ENCODE results near the gene ROCK2. TPM values are rescaled to one million over a fixed set of nuclear protein-coding genes. Genes with fewer than 3 reads are reported as not detected.
A peak's percentile ranks its signal among the peaks of the same experiment; 100 is the strongest.

Gene ROCK2
- total and polyA plus RNA-seq, 9 of the 15 experiments (the other 6 are each of a cell fraction or from before 2014, with no cell fraction given), result 4.9 to 30.6 (median 14.3) TPM

DNA sequence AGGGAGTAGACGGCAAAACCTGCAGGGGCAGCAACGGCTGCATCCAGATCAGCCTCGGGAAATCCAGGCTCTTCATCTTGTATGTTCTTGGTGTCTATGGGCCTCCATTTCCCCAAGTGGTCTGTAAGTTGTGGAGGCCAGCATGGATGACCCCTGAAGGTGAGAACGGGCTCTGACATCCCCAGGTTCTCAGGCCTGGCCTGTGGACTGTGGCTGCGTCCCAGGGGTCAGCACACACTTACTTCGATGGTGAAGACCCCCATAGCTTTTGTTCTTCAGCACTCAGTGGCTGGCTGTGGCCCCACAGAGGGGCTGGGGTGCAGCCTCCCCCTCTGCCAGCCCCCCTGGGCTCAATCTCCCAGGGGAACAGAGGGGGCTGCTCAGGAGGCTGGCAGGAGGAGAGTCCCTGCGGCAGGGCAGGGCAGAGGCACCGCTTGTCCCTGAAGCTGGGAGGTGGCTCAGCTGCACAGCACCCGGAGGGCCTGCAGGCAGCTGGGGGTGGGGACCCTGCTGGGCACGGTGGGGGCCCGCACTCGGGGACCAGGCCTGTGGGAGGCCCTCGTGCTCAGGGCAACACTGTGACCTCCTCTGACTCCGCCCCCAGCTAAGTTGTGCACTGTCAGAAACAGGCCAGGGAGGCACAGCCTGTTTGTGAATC lies 185.4 kb downstream of the ROCK2 start (continued):
- TF ChIP-seq ZNF639 (CRISPR knock-in tag; conservative IDR thresholded peaks at IDR 0.05 in 1 of 2, IDR thresholded peaks at IDR 0.05 in 1 of 2), result no peak
- no peak for TF ChIP-seq GTF2A2 (tag; IDR thresholded peaks at IDR 0.05)
- no peak for TF ChIP-seq ZSCAN32 (CRISPR knock-in tag; IDR thresholded peaks at IDR 0.05)

GRCh38 chr2:11157731-11158130 lies 186.7 kb downstream of the ROCK2 start:
- Histone ChIP-seq H4K20me1 (replicated peaks; ENCODE audit: control insufficient read depth, insufficient read depth, low read length) (no peaks in the 10 kb centered on the region), H3K9ac (ENCODE audit: insufficient read depth in 1 of 2, low read depth in 2 of 2, low read length in 2 of 2) (peak overlapping the region in 1 of 2 experiments; percentile 35; a peak in 2 of 4 replicates), H3K4me3 (no peak overlapping the region), H2AFZ (ENCODE audit: low read depth, low read length) (no peak overlapping the region), H3K79me2 (ENCODE audit: control insufficient read depth, insufficient read depth, low read length) (no peaks in the 10 kb centered on the region), H3K9me1 (ENCODE audit: control insufficient read depth, insufficient read depth, low read length) (peaks cover 2% of the 10 kb centered on the region), H3K36me3 (ENCODE audit: control insufficient read depth, insufficient read depth, low read length) (no peaks in the 10 kb centered on the region), H3K9me3 (replicated peaks; ENCODE audit: control insufficient read depth, insufficient read depth, low read depth, low read length) (no peaks in the 10 kb centered on the region), H3K4me2 (ENCODE audit: insufficient read depth, low read length) (no peak overlapping the region), H3K4me1 (replicated peaks in 1 of 2; ENCODE audit: control insufficient read depth in 2 of 2, insufficient read depth in 2 of 2, low read length in 2 of 2) (peaks cover 13 to 41% of the 10 kb centered on the region in 2 experiments; a peak in 4 of 5 replicates), H3K27ac (ENCODE audit: extremely low read depth, low read depth, low read length) (no peak overlapping the region), H3K27me3 (ENCODE audit: control insufficient read depth in 2 of 2, insufficient read depth in 2 of 2, low read length in 2 of 2) (no peaks in the 10 kb centered on the region)
- in situ Hi-C loops (cut with MboI), result no loop called here
- ATAC-seq (no peak), FAIRE-seq (no peak), DNase-seq (ENCODE audit: extremely low read depth in 1 of 4, low spot score in 3 of 4) (no peak)
- WGBS (ENCODE audit: insufficient coverage, low coverage, missing lambda C conversion rate), result 62% methylated on average over 3 of the region's 4 CpGs
- BruUV-seq (replicated peaks), result no TSS peak
- intact Hi-C loops (cut with micrococcal nuclease), result loop anchor here (5.0 kb wide), 2 partner anchors 185 to 255 kb away; partner anchors contain the start of gene ROCK2
- TF ChIP-seq LCOR (CRISPR knock-in tag; IDR thresholded peaks at IDR 0.05), result no peak
- no peak for TF ChIP-seq E2F3 (CRISPR knock-in tag; IDR thresholded peaks at IDR 0.05)
- TF ChIP-seq ZNF77 (CRISPR knock-in tag; IDR thresholded peaks at IDR 0.05), result no peak
- ChIA-PET CTCF (ENCODE audit: low intra/inter-chr PET ratio) (no interaction called here), POLR2A (interaction anchor here (0.9 to 1.2 kb wide), 2 partner anchors 17 to 68 kb away, joined by 3 read pairs; no protein-coding TSS in a partner anchor)
